HG03469 (cell line): ENCODE results near the gene OST4.
"Not testable (repeated sequence)": the region's sequence is repeated elsewhere in the genome, so short reads cannot be mapped to it uniquely, and the experiment has no call there.

Experiments used
- ATAC-seq: cut with Tn5 transposase; IDR thresholded peaks from one replicate; pipeline ENCODE4 v1.9.1; 2021; ENCODE audit warnings: mild to moderate bottlenecking, moderate library complexity, moderate number of reproducible peaks; ENCODE audit not compliant: unreplicated experiment

OST4 gene

DNA sequence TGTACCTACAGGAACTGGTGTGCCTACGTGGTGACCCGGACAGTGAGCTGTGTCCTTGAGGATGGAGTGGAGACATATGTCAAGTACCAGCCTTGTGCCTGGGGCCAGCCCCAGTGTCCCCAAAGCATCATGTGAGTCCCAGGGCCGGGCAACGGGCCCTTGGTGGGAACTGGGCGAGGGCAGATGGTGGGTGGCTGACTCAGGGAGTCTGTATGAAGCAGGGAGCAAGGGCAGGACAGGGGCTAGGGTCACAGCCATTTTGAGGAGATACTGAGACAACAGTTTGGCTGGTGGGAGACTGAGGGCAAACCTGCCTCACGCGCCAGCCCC lies 8.7 kb upstream of the OST4 start:
- no peak for ATAC-seq

DNA sequence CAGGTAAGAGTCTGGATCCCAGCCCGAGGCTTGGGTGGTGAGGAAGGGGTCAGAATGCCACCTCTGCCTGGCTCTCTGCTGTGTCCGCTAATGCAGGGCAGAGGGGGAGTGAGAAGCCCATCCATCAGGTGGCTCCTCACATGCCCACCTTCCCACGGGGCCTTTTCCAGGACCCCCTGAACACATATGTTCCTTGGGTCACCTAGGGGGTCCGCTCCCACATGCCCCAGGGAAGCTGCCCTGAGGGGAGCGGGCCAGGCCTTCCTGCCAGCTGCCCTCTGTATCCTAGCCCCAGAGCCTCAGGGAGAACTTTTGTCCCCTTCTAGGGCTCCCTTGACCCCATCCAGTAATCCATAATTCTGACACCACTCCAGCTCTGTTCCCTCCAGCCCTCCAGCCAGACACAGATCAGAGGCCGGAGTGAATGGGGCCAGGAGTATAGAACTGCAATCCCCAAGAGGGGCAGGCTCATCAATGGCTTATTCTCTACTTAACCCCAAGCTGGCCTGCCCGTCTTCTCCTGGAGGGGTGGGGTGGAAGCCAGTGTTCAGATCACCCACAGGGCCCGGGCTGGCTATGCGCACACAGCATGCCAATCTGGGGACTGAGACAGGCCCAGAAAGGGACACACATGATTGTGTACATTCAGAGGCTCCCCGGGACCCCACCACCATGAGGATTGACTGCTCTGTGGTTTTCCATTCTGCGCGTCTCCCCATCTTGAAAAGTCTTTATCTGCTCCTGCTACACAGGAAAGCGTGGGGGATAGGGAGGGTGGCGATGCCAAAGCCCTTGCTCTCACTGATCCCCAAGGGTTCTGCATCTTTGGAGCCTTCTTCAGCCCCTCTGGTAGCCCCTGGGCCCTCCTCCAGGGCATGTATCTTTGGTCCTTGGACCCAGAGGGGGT lies 8.0 kb upstream of the OST4 start:
- no peak for ATAC-seq

DNA sequence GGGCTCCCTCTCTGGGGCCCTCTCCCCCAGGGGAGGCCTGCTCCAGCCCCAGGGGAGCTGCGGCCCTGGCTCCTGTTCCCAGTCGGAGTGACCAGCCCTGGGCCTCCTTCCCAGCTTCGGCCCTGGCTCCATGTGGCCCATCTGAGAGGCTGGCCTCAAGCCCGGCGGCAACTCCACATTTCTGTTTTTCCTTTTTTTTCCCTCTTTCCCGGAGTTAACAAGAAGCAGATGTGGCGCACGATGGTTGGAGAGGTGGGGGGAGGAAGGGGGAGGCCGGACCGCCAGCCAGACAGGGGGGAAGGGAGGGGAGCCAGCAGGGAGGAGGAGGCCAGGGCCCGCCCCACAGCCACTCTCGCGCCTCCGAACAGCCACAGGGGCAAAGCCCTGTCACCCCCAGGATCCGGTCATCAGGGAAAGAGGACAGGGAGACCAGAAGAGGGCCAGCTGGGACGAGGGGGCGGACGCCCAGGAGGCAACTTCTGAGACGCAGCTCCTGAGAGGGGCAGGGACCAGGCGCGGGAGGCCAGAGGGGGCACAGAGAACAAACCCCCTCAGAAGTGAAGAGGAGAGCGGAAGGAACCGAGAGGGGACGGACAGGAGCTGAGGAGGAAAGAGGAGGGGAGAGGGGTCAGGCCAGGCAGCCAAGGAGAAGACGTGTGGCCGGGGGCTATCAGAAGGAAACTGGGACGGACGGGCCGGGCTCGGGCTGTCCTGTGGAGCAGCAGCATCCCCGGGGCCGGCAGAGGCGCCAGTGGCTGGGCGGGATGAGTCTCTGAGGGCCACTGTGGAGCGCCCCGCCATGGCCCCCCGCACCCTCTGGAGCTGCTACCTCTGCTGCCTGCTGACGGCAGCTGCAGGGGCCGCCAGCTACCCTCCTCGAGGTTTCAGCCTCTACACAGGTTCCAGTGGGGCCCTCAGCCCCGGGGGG lies 7.1 kb upstream of the OST4 start, which contains the start of gene EMILIN1:
Gene EMILIN1 (plus strand): TSS at position 349 of the 928 bp plus-strand sequence. CDS start 451 bp downstream, at position 800.
- no peak for ATAC-seq

DNA sequence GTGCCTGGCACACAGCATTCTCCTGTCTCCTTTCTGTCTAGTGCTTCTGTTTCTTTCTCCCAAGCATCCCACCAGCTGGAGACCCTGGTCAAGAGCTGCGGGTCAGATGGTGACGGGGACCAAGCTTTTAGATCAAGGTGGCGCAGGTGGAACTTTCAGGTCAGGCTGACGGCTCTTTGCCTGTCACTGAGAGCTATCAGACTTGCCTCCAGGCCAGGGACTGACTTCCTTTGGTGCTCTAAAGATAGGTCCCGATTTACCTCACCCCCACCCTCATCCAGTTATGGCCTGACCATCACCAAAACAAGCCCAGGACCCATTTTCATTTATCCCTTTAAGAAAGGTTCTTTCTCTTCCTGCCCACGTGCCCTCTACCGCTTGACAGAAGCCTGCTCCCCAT lies 5.8 kb upstream of the OST4 start:
- no peak for ATAC-seq

DNA sequence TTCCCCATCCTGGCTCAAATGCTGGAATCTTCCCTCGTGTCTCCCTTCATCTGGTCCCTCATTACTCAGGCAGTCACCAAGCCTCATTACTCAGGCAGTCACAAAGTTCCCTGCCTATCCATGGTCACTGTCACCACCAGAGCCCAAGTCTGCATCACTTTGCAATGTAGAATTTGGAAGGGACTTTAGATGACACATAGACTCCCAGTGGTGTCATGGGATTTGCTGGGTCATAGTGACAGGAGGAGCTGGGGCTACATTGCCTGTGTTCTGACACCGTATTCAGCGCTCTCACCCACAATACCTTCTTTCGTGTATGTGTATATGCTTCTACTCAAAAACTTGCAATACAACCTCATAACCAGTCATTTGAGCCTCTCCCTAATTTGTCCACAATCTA lies 4.9 kb upstream of the OST4 start:
- ATAC-seq = no peak

DNA sequence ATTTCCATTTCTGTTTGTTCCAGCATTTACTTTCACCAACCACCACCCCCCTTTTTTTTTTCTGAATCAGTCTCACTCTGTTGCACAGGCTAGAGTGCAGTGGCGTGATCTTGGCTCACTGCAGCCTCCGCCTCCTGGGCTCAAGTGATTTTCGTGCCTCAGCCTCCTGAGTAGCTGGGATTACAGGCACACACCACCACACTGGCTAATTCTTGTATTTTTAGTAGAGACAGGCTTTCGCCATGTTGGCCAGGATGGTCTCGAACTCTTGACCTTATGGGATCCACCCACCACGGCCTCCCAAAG lies 4.1 kb upstream of the OST4 start:
- ATAC-seq = not testable (repeated sequence)

DNA sequence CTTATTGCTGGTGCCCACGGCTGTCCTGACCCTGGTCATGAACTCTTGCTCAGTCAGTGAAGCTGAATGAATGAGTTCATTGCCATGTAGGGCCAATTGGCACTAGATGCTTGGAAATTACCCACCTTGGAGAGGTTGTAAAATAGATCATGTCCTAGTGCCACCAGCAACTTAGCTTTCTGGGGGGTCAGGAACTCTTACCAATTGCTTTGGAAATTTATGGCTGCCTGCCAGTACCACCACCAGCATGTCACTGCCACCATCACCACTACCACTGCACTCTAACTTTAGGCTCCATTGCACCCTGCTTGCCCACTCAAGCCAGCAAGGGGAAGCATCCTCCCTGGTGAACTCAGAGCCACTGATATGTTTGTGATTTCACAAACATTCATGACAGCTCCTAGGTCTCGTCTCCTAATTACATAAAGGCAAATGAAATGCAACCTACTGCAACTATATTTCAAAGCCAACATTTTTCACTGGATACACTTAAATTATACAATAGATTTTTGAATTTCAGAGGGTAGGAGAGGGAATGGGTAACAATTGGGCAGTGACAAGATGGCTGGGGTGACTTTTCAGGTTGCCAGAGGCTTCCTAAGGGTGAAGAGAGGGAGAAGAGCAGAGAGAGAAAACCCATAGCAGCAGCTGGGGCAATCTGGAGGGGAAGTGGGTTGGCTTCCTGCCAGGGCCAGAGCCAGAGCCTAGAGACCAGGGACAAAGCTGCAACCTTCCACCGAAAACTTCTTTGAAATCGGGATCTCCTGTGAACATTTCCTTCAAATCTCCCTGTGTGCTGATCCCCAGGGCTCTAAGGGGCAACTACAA lies 3.5 kb upstream of the OST4 start:
- ATAC-seq = no peak

DNA sequence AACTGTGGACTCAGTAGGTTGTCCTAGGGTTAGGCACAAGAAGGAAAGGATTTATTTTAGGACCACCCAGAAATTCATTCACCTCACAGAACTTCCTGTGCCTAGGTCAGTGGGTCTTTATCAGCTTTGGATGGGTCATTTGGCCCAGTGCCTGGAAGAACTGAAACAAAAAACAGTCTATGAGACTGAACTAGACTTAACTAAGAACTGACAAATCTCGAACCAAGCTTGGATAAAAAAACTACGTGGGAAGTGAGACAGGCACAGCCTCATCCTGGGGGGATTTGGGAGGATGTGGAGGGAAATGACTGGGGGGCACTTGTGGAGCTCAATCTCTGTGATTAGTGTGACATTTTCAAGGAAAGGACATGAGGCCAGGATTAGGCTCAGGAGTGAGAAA lies 2.3 kb upstream of the OST4 start:
- no peak for ATAC-seq

DNA sequence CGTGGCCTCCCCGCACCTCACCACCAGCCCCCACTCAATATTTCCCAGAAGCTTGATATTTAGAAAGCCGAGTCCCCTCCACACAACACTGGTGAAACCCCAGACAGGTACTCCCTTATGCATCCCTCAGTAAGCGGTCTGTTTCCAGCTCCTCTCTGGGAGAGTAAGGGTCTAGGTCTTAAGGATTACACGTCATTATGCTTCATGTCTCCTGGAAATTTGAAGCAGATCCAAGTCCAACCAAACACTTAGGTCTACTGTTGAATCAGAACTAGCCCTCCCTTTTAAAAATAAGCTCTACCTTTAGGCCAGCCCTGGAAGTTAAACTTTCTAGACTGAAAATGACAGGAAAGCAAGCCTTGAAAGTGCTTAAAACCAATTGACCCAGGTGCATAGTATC lies 1.5 kb upstream of the OST4 start:
- no peak for ATAC-seq

DNA sequence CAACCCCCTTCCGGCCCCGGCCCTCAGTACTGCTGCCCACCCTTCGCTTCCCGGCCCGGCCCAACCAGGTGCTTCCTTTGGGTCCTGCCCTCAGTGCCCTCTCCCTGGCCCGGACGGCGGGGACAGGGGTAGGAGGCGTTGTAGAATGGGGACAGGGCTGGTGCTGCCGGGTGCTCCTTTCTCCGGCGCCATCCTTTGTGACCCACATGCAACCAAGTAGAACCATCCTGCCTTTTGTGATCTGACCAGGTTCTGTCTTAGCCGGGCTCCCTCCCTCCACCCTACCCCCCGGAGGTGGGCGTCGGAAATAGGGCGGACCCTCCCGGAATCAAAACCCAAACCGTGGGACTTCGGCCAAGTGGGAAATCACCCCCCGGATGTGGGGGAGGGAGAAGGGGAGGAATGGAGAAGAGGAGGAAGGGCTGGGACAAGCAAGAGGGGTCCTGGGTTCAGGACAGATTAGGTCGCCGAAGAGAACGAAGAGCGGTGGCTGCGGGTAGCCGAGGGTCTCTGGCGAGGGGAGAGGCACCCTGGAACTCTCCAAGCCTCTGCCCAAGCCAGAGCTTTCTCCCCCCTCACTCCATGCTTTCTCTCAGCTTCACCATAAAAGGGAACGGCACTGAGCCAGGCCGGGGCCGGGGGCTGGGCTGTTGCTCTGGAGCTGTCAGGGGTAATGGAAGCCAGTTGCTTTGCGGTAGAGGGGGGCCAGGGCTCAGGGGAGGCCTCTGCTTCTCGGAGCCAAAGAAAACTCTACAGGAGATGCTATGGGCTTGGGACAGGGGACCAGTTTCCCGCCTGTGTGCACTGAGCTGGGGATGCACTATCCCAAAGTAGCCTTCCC lies 756 bp upstream of the OST4 start:
- ATAC-seq = no peak

DNA sequence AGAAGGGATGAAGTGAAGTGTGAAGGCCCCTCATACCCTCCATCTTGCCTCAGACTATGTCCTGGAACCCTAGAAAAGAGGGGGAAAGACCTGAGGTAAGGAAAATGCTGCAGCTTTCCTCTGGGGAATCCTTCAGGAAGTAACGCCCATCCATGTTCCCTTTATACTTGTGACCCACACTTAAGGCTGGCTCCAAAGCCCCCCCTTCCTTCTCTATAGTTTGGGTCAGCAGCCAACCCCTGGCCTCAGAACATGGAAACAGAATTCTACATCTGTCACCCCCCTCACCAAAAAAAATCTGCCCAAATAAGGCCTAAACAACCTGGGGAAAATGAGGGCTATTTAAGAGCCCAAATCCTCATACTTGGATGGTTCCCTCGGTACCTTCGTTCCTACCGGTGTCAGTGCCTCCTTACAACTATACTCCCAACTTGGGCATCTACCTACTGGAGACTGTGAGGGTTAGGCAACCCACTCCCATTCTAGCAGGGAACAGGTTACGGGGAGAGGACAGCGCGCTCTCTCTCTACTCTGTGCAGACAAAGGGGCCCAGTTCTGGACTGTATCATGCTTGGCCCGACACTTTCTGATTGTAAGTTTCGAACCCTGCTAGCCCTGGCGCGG lies 689 bp downstream of the OST4 start:
- ATAC-seq = no peak

DNA sequence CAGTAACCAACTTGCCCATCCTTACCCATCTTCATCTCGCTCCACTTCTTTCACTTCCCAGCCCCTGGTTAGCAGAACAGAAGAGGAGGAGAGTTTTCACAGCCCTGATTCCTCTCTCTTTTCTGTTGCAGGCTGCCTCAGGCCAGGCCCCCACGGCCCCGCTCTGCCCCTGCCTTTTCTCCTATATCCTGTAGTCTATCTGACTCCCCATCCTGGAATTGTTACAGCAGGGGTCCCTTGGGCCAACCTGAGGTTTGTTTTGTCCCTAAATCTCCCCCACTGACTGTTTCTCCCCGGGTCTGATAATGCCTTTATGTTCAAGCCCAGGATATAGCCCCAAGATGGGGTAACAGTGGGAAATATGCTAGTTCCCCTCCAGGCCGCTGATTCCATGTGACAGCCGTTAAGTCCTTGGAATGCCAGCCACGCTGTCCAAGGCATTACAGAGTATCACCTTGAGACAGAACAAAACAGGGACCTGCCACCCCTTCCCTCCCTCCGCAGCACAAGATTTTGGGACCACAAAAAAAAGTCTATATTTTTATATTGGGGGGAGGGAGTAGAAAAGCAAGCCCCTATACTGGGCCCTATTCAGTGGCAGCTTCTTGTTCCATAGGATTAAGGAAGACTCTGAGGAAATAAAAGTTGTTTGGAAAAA lies 1.4 kb downstream of the OST4 start:
- ATAC-seq = no peak

DNA sequence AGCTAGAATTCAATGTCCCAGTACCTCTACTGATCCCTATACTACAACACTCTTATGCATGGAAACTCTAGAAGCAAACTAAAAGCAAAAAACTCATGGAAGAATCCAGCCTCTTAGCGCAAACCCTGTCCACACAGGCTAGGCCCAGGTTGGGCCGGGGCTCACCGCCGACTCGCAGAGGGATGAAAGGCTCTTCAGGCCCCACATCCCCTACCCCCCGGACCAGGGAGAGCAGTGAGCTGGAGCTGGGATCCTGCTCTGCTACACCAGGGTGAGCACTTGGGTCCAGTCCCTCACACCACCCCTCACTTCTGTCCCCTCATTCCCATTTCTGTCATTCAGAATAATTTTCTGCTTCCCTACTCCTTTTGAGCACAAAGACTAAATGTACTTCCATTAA lies 2.0 kb downstream of the OST4 start:
- no peak for ATAC-seq

DNA sequence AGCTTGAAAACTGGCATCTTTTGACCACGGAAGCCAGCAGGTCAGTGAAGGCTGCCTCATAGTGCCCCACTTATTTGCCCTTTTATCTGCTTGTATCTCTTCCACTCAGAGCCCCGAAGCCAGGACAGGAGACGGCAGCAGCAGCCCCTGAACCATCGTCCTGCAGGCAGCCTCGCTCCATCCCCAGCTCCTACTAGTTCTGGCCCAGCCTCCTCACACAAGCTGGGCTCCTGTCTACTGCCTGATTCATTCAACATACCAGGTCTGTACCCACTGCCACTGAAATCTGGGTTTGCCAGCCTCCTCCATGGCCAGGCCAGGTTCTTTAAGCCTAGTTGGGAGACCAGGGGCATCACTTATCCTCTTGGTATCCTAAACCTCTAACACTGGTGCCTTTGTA lies 4.1 kb downstream of the OST4 start:
- no peak for ATAC-seq

DNA sequence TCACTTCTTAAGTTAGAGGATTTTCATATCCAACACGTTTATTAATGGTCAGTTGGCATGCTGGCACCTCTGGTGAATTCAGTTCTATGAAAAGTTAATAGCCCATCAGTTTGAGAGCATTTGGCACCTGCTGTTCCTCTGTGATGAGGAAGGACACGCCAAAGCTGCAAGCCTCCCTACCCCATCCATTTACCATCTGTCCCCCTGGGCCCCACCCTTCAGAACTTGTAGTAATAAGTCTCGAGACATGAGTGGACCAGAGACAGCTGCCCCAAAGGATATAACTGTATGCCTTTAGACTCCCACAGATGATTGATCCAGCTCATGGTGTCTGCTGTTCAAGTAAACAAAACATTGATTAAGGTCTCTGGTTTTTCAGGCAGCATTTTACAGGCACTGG lies 6.3 kb downstream of the OST4 start:
- ATAC-seq = no peak

DNA sequence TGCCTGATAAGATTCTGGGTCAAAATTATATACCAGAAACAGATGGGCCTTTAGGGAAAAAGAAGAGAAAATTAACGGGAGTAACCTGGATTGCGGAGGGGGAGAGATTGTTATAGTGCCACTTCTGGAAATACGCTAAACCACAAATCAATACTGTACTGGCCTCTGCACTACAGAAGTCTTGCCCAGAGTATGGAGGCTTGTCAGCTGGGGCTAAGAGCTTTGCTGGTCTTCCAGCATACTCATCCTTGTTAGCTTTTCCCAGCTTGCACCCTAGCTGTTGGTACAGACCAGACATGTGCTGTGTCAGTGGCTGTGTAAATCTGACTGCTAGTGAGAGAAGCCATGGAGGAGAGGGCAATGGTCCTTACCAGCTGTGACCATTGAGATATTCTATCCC lies 11.1 kb downstream of the OST4 start:
- no peak for ATAC-seq

DNA sequence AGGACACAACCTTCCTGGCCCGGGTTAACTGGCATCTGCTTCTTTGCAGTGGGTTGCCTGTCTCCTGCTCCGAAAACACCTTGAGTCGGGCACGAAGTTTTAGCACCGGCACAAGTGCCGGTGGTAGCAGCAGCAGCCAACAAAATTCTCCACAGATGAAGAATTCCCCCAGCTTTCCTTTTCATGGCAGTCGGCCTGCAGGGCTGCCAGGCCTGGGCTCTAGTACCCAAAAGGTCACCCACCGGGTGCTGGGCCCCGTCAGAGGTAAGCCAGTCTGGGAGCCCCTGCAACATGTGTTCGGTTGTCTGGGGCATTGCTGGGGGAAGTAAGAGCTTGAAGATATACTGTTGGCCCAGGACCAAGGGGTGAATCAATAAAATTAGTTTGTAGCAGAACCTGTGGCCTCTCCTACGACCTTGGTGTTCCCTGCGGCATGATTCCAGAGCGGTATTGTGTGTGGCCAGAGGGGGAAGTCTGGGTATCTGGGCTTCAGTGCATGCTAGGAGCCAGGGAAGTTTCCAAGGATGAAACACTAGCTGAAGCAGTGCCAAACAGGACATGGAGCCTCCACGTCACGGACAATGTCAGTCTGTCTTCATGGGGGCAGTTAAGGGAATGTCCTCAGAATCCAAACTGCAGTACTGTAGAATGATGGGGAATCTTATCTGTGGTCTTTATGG lies 12.2 kb downstream of the OST4 start:
- no peak for ATAC-seq

DNA sequence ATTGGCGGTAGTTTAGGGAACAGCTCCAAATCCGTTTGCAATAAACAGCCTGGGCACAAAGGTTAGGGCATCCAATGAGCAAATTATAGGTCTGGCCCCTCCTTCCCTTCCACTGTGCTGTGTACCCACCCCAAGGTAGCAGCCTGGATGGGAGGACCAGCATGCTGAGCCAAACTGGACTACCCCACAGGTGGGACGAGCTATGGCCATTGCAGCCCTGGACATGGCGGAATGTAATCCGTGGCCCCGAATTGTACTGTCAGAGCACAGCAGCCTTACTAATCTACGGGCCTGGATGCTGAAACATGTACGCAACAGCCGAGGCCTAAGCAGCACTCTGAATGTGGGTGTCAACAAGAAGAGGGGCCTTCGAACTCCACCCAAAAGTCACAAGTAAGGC lies 13.2 kb downstream of the OST4 start:
- no peak for ATAC-seq

DNA sequence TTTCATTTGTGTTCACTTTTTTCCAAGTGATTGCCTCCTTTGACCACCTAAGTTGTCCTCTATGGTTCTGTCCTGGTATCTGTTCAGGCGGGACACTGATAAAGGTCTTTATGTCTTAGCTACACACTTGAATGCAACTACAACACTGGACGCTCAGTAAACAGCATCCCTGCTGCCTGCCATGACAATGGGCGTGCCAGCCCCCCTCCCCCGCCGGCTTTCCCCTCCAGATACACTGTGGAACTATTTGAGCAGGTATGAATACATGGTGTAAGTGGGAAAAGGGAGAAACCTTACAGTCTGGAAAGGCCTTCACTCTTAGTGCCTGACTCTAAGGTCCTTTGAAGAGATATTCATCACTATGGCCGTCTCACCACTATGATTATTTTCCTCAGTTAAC lies 14.3 kb downstream of the OST4 start:
- ATAC-seq = no peak
